Endodermal cell (in vitro differentiated cells): ENCODE data around the gene GALNT7. TPM values are rescaled to one million over a fixed set of nuclear protein-coding genes. Genes with fewer than 3 reads are reported as not detected.
A peak's percentile ranks its signal among the peaks of the same experiment; 100 is the strongest.

Source experiments
- DNase-seq: peaks from one replicate; pipeline ENCODE4 v3.0.0-alpha.2; 2017
- H3K27ac ChIP-seq: 2 replicates; pipeline ENCODE4 v1.5.1; 2013; ENCODE audit warnings: mild to moderate bottlenecking, low read depth, low read length, moderate library complexity
- H3K27me3 ChIP-seq: 2 replicates; pipeline ENCODE4 v1.6.1; 2013; ENCODE audit warnings: mild to moderate bottlenecking, low read length, moderate library complexity; ENCODE audit not compliant: insufficient read depth, control insufficient read depth, poor library complexity, severe bottlenecking
- H3K36me3 ChIP-seq: 2 replicates; pipeline ENCODE4 v1.7.0; 2013; ENCODE audit warnings: mild to moderate bottlenecking, low read length, moderate library complexity; ENCODE audit not compliant: control insufficient read depth, insufficient read depth
- H3K4me1 ChIP-seq: one replicate; pipeline ENCODE4 v1.7.0; 2013; ENCODE audit warnings: low read length; ENCODE audit not compliant: control insufficient read depth, insufficient read depth
- H3K4me3 ChIP-seq: 2 replicates; pipeline ENCODE4 v1.5.1; 2013; ENCODE audit warnings: mild to moderate bottlenecking, low read length, moderate library complexity
- H3K9ac ChIP-seq: 2 replicates; pipeline ENCODE4 v1.6.1; 2013; ENCODE audit warnings: mild to moderate bottlenecking, low read length, moderate library complexity; ENCODE audit not compliant: poor library complexity, severe bottlenecking; ENCODE audit errors: extremely low read depth
- H3K9me3 ChIP-seq: 2 replicates; pipeline ENCODE4 v1.6.1; 2013; ENCODE audit warnings: mild to moderate bottlenecking, low read length, moderate library complexity; ENCODE audit not compliant: control insufficient read depth
- H3K27ac Mint-ChIP-seq: 2 replicates; pipeline ENCODE4 v1.8.0; 2020; ENCODE audit warnings: mixed read lengths
- H3K27me3 Mint-ChIP-seq: 2 replicates; pipeline ENCODE4 v1.8.0; 2021; ENCODE audit warnings: mild to moderate bottlenecking, mixed read lengths; ENCODE audit not compliant: insufficient read depth
- H3K36me3 Mint-ChIP-seq: 2 replicates; pipeline ENCODE4 v1.8.0; 2020; ENCODE audit warnings: low read depth, mixed read lengths
- H3K4me1 Mint-ChIP-seq: 2 replicates; pipeline ENCODE4 v1.8.0; 2020; ENCODE audit warnings: mixed read lengths
- H3K4me3 Mint-ChIP-seq: 2 replicates; pipeline ENCODE4 v1.8.0; 2020; ENCODE audit warnings: mild to moderate bottlenecking, moderate library complexity, mixed read lengths
- H3K9me3 Mint-ChIP-seq: 2 replicates; pipeline ENCODE4 v1.8.0; 2020; ENCODE audit warnings: mild to moderate bottlenecking, mixed read lengths
- CTCF ChIP-seq: fragments of 200-600 bp; sonication (generic); conservative IDR thresholded peaks from 2 replicates; pipeline ENCODE4 v1.5.0; 2021; ENCODE audit warnings: antibody characterized with exemption, mild to moderate bottlenecking
- WGBS, 2 experiments: methylation state at CpG; one replicate each; pipeline versions ENCODE4 v1.1.5 to v1.1.7; 2013; ENCODE audit warnings: missing lambda C conversion rate in 2 of 2, mixed read lengths in 1 of 2; ENCODE audit not compliant: insufficient coverage in 1 of 2, insufficient read length in 1 of 2; 5-methylcytosine and 5-hydroxymethylcytosine counted together
- total RNA-seq, 2 donors: library from RNA; stranded (reverse); fragmentation: NEBNext Ultra II Directional in 1 of 2; extraction: Animal tissue kit (Norgen Biotek cat#: 25700) in 1 of 2; gene quantifications; 2 replicates in 1 of 2; 3 replicates in 1 of 2; pipeline ENCODE4 v1.2.1, GENCODE V29; 2021

GALNT7 gene
- total RNA-seq, 2 donors from 2014 or later: 66.1 to 72.1 TPM

- no peak for TF ChIP-seq CTCF
Observed at GRCh38 chr4:173227756-173228155, 59.1 kb downstream of the GALNT7 start.

GRCh38 chr4:173230062-173230461 is 61.5 kb downstream of the GALNT7 start:
- no peaks in the 10 kb centered on the region for H3K9me3 ChIP-seq
- H3K27me3 Mint-ChIP-seq: no peaks in the 10 kb centered on the region
- H3K36me3 ChIP-seq: peaks cover 2% of the 10 kb centered on the region
- H3K27me3 ChIP-seq: no peaks in the 10 kb centered on the region
- no peaks in the 10 kb centered on the region for H3K4me1 ChIP-seq
- H3K4me3 ChIP-seq: no peak overlapping the region
- H3K36me3 Mint-ChIP-seq: no peaks in the 10 kb centered on the region
- no peaks in the 10 kb centered on the region for H3K4me1 Mint-ChIP-seq
- no peak overlapping the region for H3K4me3 Mint-ChIP-seq
- TF ChIP-seq CTCF: no peak
- H3K9me3 Mint-ChIP-seq: no peaks in the 10 kb centered on the region
- DNase-seq: no peak
- H3K9ac ChIP-seq: no peak overlapping the region
- H3K27ac Mint-ChIP-seq: no peak overlapping the region
- H3K27ac ChIP-seq: no peak overlapping the region

More at GRCh38 chr4:173227756-173228155, 59.1 kb downstream of the GALNT7 start:
- Histone ChIP-seq H3K4me3 (no peak overlapping the region), H3K4me1 (no peaks in the 10 kb centered on the region), H3K27me3 (no peaks in the 10 kb centered on the region), H3K36me3 (no peaks in the 10 kb centered on the region), H3K27ac (no peak overlapping the region), H3K9ac (no peak overlapping the region), H3K9me3 (no peaks in the 10 kb centered on the region)
- 86 to 100% methylated on average over 1 to 2 of the region's 2 CpGs for WGBS, 2 experiments
- DNase-seq: no peak
- no peaks in the 10 kb centered on the region for H3K27me3 Mint-ChIP-seq
- H3K36me3 Mint-ChIP-seq: peaks cover 1% of the 10 kb centered on the region
- no peaks in the 10 kb centered on the region for H3K4me1 Mint-ChIP-seq
- no peak overlapping the region for H3K27ac Mint-ChIP-seq
- H3K9me3 Mint-ChIP-seq: peaks cover 4% of the 10 kb centered on the region
- no peak overlapping the region for H3K4me3 Mint-ChIP-seq

- Histone ChIP-seq H3K9ac (no peak overlapping the region), H3K36me3 (peaks cover 2% of the 10 kb centered on the region), H3K27ac (no peak overlapping the region), H3K27me3 (no peaks in the 10 kb centered on the region), H3K4me1 (no peaks in the 10 kb centered on the region), H3K9me3 (no peaks in the 10 kb centered on the region), H3K4me3 (no peak overlapping the region)
- H3K27ac Mint-ChIP-seq: no peak overlapping the region
- 96% methylated on average over 1 of the region's 1 CpG; no CpG with 5 or more reads in 1 of the 2 experiments for WGBS, 2 experiments
- no peak overlapping the region for H3K4me3 Mint-ChIP-seq
- H3K27me3 Mint-ChIP-seq: no peaks in the 10 kb centered on the region
- no peak for DNase-seq
- H3K4me1 Mint-ChIP-seq: peaks cover 3% of the 10 kb centered on the region
- H3K36me3 Mint-ChIP-seq: no peaks in the 10 kb centered on the region
- peak; percentile 47 for TF ChIP-seq CTCF
- H3K9me3 Mint-ChIP-seq: no peaks in the 10 kb centered on the region
Observed at GRCh38 chr4:173231916-173232315, 63.3 kb downstream of the GALNT7 start.
